Uterus (tissue), 4 donors: ENCODE measurements around the gene PPFIA3. TPM values are rescaled to one million over a fixed set of nuclear protein-coding genes. Genes with fewer than 3 reads are reported as not detected.
"Not testable (repeated sequence)": the region's sequence is repeated elsewhere in the genome, so short reads cannot be mapped to it uniquely, and the experiment has no call there.

Source experiments
- DNase-seq, 2 donors: peaks; one replicate each; pipeline ENCODE4 v3.0.0-alpha.2; 2019 to 2020
- H3K27ac ChIP-seq, 2 donors: fragments of 200-600 bp; sonication (generic); 1 replicate in 1 of 2; 2 replicates in 1 of 2; pipeline ENCODE4 v1.5.1; 2016 to 2018
- H3K27me3 ChIP-seq, 2 donors: fragments of 200-600 bp; sonication (generic); one replicate each; pipeline ENCODE4 v1.5.1; 2018 to 2019; ENCODE audit warnings: control low read depth in 1 of 2
- H3K36me3 ChIP-seq, 2 donors: fragments of 200-600 bp; sonication (generic); one replicate each; pipeline ENCODE4 v1.5.1; 2019; ENCODE audit warnings: control low read depth in 1 of 2
- H3K4me1 ChIP-seq, 2 donors: fragments of 200-600 bp; sonication (generic); one replicate each; pipeline ENCODE4 v1.5.1; 2018 to 2019; ENCODE audit warnings: control low read depth in 1 of 2
- H3K4me3 ChIP-seq, 2 donors: fragments of 200-600 bp; sonication (generic); 1 replicate in 1 of 2; 2 replicates in 1 of 2; pipeline ENCODE4 v1.5.1; 2018 to 2019; ENCODE audit warnings: mild to moderate bottlenecking in 1 of 2
- H3K9me3 ChIP-seq, 2 donors: fragments of 200-600 bp; sonication (generic); one replicate each; pipeline ENCODE4 v1.5.1; 2019; ENCODE audit warnings: control low read depth in 1 of 2
- POLR2A ChIP-seq, 2 donors: fragments of 450-650 bp; IDR thresholded peaks; one replicate each; pipeline ENCODE4 v1.6.1; 2016; ENCODE audit warnings: antibody characterized with exemption in 2 of 2, mild to moderate bottlenecking in 1 of 2, moderate library complexity in 1 of 2
- intact Hi-C: fragments of 100-400 bp; cut with DNase I; formaldehyde crosslinking; loops from one replicate; pipeline ENCODE4 v1.15.1; 2023; ENCODE audit warnings: low total_unique reads
- total RNA-seq, 4 donors: library from RNA; depleted of rRNA in 3 of 4; stranded (reverse); fragments of >200 nt in 3 of 4; gene quantifications; one replicate each; pipeline versions ENCODE4 v1.1.0 to v1.2.4, GENCODE V29; 2014 to 2023
- TF ChIP-seq, protein P1 (sequence below), 4 experiments: fragments of 200-600 bp in 2 of 4; fragments of 450-650 bp in 2 of 4; sonication (generic) in 2 of 4; IDR thresholded peaks; one replicate each; pipeline ENCODE4 v1.5.1; 2016 to 2019; ENCODE audit warnings: antibody characterized with exemption in 4 of 4, mild to moderate bottlenecking in 2 of 4, moderate library complexity in 1 of 4
- donor health status: DM: yes; HTN: yes; CAD: no.

Gene PPFIA3
- total RNA-seq, 4 donors from 2014 or later: 0.51 to 8.3 (median 7.4) TPM; not detected in 1

DNA sequence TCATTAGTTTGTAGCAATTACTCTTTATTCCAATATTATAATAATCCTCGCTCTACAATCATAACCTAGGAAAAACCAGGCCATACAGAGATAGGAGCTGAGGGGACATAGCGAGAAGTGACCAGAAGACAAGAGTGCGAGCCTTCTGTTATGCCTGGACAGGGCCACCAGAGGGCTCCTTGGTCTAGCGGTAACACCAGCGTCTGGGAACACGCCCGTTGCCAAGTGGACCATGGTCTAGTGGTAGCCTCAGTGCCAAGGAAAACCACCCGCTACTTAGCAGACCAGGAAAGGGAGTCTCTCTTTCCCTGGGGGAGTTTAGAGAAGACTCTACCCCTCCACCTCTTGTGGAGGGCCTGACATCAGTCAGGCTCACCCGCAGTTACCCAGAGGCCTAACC is 44.5 kb upstream of the PPFIA3 start:
- H3K27me3 ChIP-seq: peaks cover 14 to 26% of the 10 kb centered on the region in 2 donors
- intact Hi-C loops: not testable (repeated sequence)
- peak; percentile 57 to 59 for DNase-seq

DNA sequence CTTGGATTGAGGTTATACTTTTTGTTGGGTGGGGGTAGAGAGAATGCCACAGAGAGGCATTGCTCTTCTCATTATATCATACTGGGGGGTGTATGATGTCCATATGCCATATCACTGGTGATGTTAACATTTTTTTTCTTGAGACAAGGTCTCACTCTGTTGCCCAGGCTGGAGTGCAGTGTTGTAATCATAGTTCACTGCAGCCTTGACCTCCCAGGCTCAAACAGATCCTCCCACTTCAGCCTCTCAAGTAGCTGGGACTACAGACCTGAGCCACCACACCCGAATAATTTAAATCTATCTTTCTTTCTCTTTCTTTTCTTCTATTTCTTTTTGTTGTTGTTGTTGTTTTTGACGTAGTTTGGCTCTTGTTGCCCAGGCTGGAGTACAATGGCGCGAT is 39.0 kb upstream of the PPFIA3 start:
- DNase-seq: no peak
- Histone ChIP-seq H3K36me3 (no peaks in the 10 kb centered on the region), H3K4me1 (no peaks in the 10 kb centered on the region), H3K4me3 (no peak overlapping the region), H3K27ac (no peak overlapping the region), H3K27me3 (no peaks in the 10 kb centered on the region), H3K9me3 (no peaks in the 10 kb centered on the region)
- TF ChIP-seq, protein P1, sequence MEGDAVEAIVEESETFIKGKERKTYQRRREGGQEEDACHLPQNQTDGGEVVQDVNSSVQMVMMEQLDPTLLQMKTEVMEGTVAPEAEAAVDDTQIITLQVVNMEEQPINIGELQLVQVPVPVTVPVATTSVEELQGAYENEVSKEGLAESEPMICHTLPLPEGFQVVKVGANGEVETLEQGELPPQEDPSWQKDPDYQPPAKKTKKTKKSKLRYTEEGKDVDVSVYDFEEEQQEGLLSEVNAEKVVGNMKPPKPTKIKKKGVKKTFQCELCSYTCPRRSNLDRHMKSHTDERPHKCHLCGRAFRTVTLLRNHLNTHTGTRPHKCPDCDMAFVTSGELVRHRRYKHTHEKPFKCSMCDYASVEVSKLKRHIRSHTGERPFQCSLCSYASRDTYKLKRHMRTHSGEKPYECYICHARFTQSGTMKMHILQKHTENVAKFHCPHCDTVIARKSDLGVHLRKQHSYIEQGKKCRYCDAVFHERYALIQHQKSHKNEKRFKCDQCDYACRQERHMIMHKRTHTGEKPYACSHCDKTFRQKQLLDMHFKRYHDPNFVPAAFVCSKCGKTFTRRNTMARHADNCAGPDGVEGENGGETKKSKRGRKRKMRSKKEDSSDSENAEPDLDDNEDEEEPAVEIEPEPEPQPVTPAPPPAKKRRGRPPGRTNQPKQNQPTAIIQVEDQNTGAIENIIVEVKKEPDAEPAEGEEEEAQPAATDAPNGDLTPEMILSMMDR (IDR thresholded peaks at IDR 0.05): no peak
- TF ChIP-seq POLR2A (IDR thresholded peaks at IDR 0.05): no peak
- intact Hi-C loops: no loop called here

More for the DNA sequence above, 44.5 kb upstream of the PPFIA3 start:
- not testable (repeated sequence) for H3K4me3 ChIP-seq, H3K36me3 ChIP-seq, H3K9me3 ChIP-seq, H3K4me1 ChIP-seq, H3K27ac ChIP-seq
- TF ChIP-seq, protein P1 (IDR thresholded peaks at IDR 0.05): peak; percentile 46 to 74 (median 70)

DNA sequence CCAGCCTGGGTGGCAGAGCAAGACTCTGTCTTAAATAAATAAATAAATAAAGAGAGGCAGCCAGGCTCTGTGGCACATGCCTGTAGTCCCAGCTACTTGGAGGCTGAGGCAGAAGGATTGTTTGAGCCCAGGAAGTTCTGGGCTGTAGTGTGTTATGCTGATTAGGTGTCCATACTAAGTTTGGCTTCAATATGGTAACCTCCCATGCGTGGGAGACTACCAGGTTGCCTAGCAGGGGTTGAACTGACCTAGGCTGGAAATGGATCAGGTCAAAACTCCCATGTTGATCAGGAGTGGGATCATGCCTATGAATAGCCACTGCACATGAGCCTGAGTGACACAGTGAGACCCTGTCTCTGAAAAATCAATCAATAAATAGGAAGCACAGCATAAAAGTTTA is 38.1 kb upstream of the PPFIA3 start:
- intact Hi-C loops: no loop called here
- peaks cover 0 to 1% of the 10 kb centered on the region in 2 donors for H3K4me1 ChIP-seq

DNA sequence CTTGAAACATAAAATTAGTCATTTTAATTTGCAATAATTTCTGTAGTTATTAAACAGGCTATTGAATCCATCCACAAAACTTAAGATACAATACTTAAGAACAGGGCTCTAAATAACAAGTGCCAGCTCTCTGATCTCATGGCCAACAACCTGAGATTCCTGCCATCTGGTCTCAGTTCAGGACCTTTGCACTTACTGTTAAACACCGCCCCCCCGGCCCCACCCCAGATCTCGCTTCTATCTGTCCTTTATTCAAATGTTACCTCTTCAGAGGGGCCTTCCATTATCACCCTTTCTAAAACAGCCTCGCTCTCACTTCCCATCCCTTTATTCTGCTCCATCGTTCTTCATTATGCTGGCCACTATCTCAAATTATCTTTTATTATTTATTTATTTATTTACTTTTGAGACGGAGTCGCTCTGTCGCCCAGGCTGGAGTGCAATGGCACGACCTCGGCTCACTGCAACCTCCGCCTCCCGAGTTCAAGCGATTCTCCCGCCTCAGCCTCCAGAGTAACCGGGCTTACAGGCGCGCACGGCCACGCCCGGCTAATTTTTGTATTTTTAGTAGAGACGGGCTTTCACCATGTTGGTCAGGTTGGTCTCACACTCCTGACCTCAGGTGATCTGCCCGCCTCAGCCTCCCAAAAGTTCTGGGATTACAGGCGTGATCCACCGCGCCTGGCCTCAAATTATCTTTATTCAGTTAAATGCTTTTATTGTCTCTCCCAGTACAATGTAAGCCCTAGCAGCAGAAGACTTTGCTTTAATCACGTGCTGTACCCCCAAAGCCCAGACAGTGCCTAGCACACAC is 34.9 kb upstream of the PPFIA3 start:
- intact Hi-C loops: no loop called here
- Histone ChIP-seq H3K27me3 (no peaks in the 10 kb centered on the region), H3K9me3 (no peaks in the 10 kb centered on the region), H3K36me3 (no peaks in the 10 kb centered on the region), H3K27ac (peak overlapping the region; percentile 81 to 87), H3K4me1 (peaks cover 0 to 19% of the 10 kb centered on the region in 2 donors), H3K4me3 (peak overlapping the region; percentile 93 to 94)
- no peak for TF ChIP-seq POLR2A (IDR thresholded peaks at IDR 0.05)
- TF ChIP-seq, protein P1 (IDR thresholded peaks at IDR 0.05): no peak
- no peak for DNase-seq

More for the DNA sequence above, 38.1 kb upstream of the PPFIA3 start:
- Histone ChIP-seq H3K36me3 (no peaks in the 10 kb centered on the region), H3K27ac (no peak overlapping the region), H3K9me3 (no peaks in the 10 kb centered on the region), H3K4me3 (no peak overlapping the region), H3K27me3 (no peaks in the 10 kb centered on the region)
- TF ChIP-seq, protein P1 (IDR thresholded peaks at IDR 0.05): no peak
- TF ChIP-seq POLR2A (IDR thresholded peaks at IDR 0.05): no peak
- no peak for DNase-seq

DNA sequence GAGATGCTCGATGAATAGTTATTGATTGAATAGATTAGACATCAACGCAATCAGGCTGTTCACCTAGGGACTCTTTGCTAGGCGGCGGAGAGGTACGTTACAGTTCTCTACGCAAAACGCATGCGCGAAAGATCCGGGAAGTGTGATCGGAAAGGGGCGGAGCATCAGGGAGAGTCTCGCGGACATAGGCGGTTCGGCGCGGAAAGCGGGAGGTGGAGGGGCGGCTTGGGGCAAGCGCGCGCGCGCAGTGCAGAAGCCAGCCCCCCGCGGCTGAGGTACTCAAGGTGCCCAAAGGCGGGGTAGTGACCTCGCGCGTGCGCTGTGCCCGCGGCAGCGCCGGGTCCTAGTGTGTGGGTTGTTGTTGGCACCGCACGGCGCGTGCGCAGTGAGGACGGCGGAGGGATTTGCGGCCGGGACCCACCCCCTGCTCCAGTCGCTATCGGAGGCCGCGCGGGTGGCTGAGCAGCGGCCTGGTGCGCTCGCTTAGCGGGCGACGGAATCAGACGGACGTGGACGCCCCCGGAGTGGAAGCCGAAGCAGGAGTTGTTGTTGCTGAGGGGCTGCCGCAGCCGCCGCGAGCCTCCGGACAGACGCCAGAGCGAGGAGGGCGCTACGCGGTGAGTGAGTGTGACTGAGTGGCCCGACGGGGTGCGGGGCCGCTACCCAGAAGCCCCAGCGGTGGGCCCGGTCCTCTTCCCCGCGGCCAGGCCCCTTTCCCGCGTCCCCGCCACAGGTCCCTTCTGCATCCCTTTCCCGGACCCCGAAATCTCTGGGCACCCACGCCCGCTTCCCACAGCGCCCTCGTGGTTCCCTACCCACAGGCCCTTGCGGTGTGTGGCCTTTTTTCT is 34.1 kb upstream of the PPFIA3 start, which contains the start of gene SNRNP70:
TSS of gene SNRNP70 (plus strand) at position 432 of the 848 bp plus-strand sequence. CDS start 964 bp downstream, outside the sequence.
- TF ChIP-seq, protein P1 (IDR thresholded peaks at IDR 0.05): peak in 3 of 4 experiments; percentile 14 to 33 (median 21)
- peak; percentile 57 to 91 for TF ChIP-seq POLR2A (IDR thresholded peaks at IDR 0.05)

More for the DNA sequence above, 34.1 kb upstream of the PPFIA3 start, which contains the start of gene SNRNP70:
- Histone ChIP-seq H3K4me3 (peak within 1 kb of the TSS; percentile 93 to 94), H3K27me3 (no peaks in the 10 kb centered on the region), H3K27ac (peak within 1 kb of the TSS; percentile 81 to 87), H3K4me1 (peaks cover 0 to 19% of the 10 kb centered on the region in 2 donors), H3K36me3 (no peaks in the 10 kb centered on the region), H3K9me3 (no peaks in the 10 kb centered on the region)
- intact Hi-C loops: no loop called here
- DNase-seq: peak; percentile 99
